Gastrocnemius medialis (tissue), 4 donors: Measurements from ENCODE around the gene NTRK1.

Source experiments
- POLR2A ChIP-seq, 2 donors: fragments of 450-650 bp; IDR thresholded peaks; one replicate each; pipeline ENCODE4 v1.6.1; 2017; ENCODE audit warnings: antibody characterized with exemption in 2 of 2, mild to moderate bottlenecking in 2 of 2, moderate library complexity in 2 of 2
- TF ChIP-seq, protein P1 (sequence below), 5 experiments: fragments of 450-650 bp in 3 of 5; fragments of 200-600 bp in 2 of 5; sonication (generic) in 2 of 5; IDR thresholded peaks in 4 of 5; conservative IDR thresholded peaks in 1 of 5; 1 replicate in 4 of 5; 2 replicates in 1 of 5; pipeline ENCODE4 v1.5.1; 2016 to 2019; ENCODE audit warnings: antibody characterized with exemption in 5 of 5, mild to moderate bottlenecking in 3 of 5, moderate library complexity in 3 of 5

DNA sequence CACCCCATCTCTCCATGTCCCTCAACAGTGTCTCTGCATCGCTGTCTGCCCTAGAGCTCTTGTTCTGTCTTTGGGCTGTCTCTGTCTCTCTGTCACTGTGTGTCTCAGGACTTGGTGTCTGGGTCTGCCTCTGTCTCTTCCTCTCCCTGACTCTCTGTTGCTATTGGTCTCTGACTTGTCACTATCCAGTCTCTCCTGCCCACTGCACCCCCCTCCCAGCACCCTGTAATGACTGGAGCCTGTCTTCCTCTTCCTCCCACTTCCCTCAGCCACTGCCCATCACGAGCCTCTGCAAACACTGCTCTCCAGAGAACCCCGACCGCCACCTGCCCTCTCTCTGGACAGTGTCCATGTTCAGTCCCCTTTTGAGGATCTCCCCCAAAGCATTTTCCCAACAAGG is 45.0 kb downstream of the NTRK1 start:
- TF ChIP-seq, protein P1, sequence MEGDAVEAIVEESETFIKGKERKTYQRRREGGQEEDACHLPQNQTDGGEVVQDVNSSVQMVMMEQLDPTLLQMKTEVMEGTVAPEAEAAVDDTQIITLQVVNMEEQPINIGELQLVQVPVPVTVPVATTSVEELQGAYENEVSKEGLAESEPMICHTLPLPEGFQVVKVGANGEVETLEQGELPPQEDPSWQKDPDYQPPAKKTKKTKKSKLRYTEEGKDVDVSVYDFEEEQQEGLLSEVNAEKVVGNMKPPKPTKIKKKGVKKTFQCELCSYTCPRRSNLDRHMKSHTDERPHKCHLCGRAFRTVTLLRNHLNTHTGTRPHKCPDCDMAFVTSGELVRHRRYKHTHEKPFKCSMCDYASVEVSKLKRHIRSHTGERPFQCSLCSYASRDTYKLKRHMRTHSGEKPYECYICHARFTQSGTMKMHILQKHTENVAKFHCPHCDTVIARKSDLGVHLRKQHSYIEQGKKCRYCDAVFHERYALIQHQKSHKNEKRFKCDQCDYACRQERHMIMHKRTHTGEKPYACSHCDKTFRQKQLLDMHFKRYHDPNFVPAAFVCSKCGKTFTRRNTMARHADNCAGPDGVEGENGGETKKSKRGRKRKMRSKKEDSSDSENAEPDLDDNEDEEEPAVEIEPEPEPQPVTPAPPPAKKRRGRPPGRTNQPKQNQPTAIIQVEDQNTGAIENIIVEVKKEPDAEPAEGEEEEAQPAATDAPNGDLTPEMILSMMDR (IDR thresholded peaks at IDR 0.05 in 4 of 5, conservative IDR thresholded peaks at IDR 0.05 in 1 of 5) = no peak
- TF ChIP-seq POLR2A (IDR thresholded peaks at IDR 0.05) = no peak
